GM21825 (cell line): ENCODE results near the gene WFDC1.

ENCODE experiments used
- ATAC-seq: cut with Tn5 transposase; IDR thresholded peaks from one replicate; pipeline ENCODE4 v1.9.1; 2021; ENCODE audit warnings: mild to moderate bottlenecking, moderate library complexity; ENCODE audit not compliant: unreplicated experiment

The WFDC1 gene

GRCh38 chr16:84299734-84300440, 5.2 kb downstream of the WFDC1 start:
- ATAC-seq: no peak

GRCh38 chr16:84302111-84302954, 7.7 kb downstream of the WFDC1 start:
- no peak for ATAC-seq

GRCh38 chr16:84303023-84303422, 8.3 kb downstream of the WFDC1 start:
- ATAC-seq: no peak

GRCh38 chr16:84303516-84303915, 8.8 kb downstream of the WFDC1 start:
- ATAC-seq: no peak

GRCh38 chr16:84306564-84306963, 11.9 kb downstream of the WFDC1 start:
- ATAC-seq: no peak

- ATAC-seq: no peak
These were observed 12.7 kb downstream of the WFDC1 start for GRCh38 chr16:84307209-84307954.

- no peak for ATAC-seq
These were observed 13.4 kb downstream of the WFDC1 start for GRCh38 chr16:84308120-84308519.

- ATAC-seq: no peak
These were observed 16.0 kb downstream of the WFDC1 start for GRCh38 chr16:84310642-84311041.

- ATAC-seq: no peak
These were observed 18.2 kb downstream of the WFDC1 start for GRCh38 chr16:84312783-84313382.

GRCh38 chr16:84313921-84314320, 19.2 kb downstream of the WFDC1 start:
- ATAC-seq: no peak

GRCh38 chr16:84314373-84314772, 19.7 kb downstream of the WFDC1 start:
- ATAC-seq: no peak

GRCh38 chr16:84314814-84315213, 20.1 kb downstream of the WFDC1 start:
- ATAC-seq: no peak

- ATAC-seq: no peak
These were observed 20.7 kb downstream of the WFDC1 start for GRCh38 chr16:84315422-84315821.

GRCh38 chr16:84318091-84318975, 23.7 kb downstream of the WFDC1 start:
- ATAC-seq: no peak

GRCh38 chr16:84319146-84319760, 24.6 kb downstream of the WFDC1 start:
- ATAC-seq: no peak

- ATAC-seq: no peak
These were observed 25.8 kb downstream of the WFDC1 start for GRCh38 chr16:84320511-84320910.

GRCh38 chr16:84321932-84322331, 27.3 kb downstream of the WFDC1 start:
- ATAC-seq: no peak

GRCh38 chr16:84322749-84323148, 28.1 kb downstream of the WFDC1 start:
- no peak for ATAC-seq

- no peak for ATAC-seq
These were observed 28.9 kb downstream of the WFDC1 start for GRCh38 chr16:84323606-84324005.
